Measurements from ENCODE around the gene ALK. TPM values are rescaled to one million over a fixed set of nuclear protein-coding genes. Genes with fewer than 3 reads are reported as not detected.

The ALK gene
- total RNA-seq, 1 experiment from 2014 or later = not detected

DNA sequence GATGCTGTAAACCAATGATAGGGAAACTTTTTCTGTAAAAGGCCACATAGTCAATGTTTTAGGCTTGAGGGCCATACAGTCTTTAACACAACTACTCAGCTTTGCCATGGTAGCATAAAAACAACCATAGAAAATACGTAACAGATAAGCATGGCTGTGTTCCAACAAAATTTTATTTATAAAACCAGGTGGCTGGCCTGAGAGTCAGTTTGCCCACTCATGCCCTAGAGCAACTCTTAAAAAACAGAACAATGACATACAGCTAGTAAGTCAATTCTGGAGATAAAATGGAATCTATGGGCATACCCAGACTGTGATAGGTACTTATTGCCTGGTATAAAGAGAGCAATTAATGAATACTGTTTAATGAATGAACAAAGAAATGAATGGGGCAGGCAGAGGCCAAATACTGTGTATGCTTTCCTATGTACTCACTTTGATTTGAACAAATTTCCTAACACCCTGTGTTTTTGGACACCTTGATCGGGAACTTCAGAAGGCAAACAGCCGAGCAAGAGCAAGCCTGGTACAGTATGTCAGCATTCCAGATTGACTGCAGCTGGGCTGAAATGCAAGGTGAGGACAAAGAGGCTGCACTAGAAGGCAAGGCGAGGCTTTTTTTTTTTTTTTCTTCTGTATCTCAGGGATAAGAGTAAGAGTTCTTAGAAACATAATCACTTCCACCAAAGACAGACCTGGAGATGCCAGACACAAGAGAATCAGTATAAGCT, 490.8 kb downstream of the ALK start:
- H3K14ac ChIP-seq (ENCODE audit: insufficient read depth, low read length) = no peak overlapping the region
- no peaks in the 10 kb centered on the region for H3K27me3 ChIP-seq (ENCODE audit: insufficient read depth, low read length)
- no peak overlapping the region for H2AFZ ChIP-seq (ENCODE audit: low read length)
- no CpG with 5 or more reads among the region's 4 CpGs for WGBS (ENCODE audit: extremely low coverage, insufficient read length, low lambda C conversion rate)
- H2BK5ac ChIP-seq (ENCODE audit: insufficient read length, low read length) = no peak overlapping the region
- Mint-ChIP-seq H3K36me3 (ENCODE audit: insufficient read depth in 1 of 3, low read depth in 3 of 3) (no peaks in the 10 kb centered on the region), H3K27ac (no peak overlapping the region), H3K4me3 (no peak overlapping the region), H3K4me1 (peaks cover 10 to 11% of the 10 kb centered on the region in 2 experiments), H3K27me3 (ENCODE audit: low read depth) (no peaks in the 10 kb centered on the region), H3K9me3 (no peaks in the 10 kb centered on the region)
- no peak for TF ChIP-seq CTCF (conservative IDR thresholded peaks at IDR 0.05)
- no peak overlapping the region for H4K5ac ChIP-seq (ENCODE audit: insufficient read length, low read depth, low read length)
- no peaks in the 10 kb centered on the region for H3K23me2 ChIP-seq (ENCODE audit: insufficient read length, low read depth, low read length, poor library complexity, severe bottlenecking)
- H3T11ph ChIP-seq (ENCODE audit: low read length) = no peak overlapping the region
- no peak overlapping the region for H2BK15ac ChIP-seq (ENCODE audit: low read depth, low read length)
- no peak overlapping the region for H2BK20ac ChIP-seq (ENCODE audit: low read depth, low read length, poor library complexity, severe bottlenecking)
- H2BK12ac ChIP-seq (ENCODE audit: insufficient read length, low read depth, low read length) = no peak overlapping the region
- H3K9me3 ChIP-seq (ENCODE audit: control insufficient read depth, low read depth, low read length) = no peaks in the 10 kb centered on the region
- H3K4me2 ChIP-seq (ENCODE audit: insufficient read depth, insufficient read length, low read length) = no peak overlapping the region
- no peak overlapping the region for H3K9ac ChIP-seq (ENCODE audit: extremely low read depth, insufficient read length, low read length)
- no peak overlapping the region for H4K91ac ChIP-seq (ENCODE audit: insufficient read length, low read depth, low read length)
- H3K23ac ChIP-seq (ENCODE audit: insufficient read length, low read depth, low read length) = no peak overlapping the region
- no peak overlapping the region for H3K56ac ChIP-seq (ENCODE audit: insufficient read length, low read depth, low read length)
- H3K79me2 ChIP-seq (ENCODE audit: insufficient read depth, low read length) = no peaks in the 10 kb centered on the region
- no peaks in the 10 kb centered on the region for H4K20me1 ChIP-seq (ENCODE audit: control insufficient read depth, insufficient read depth, insufficient read length)
- no peak overlapping the region for H3K4ac ChIP-seq (ENCODE audit: low read depth, low read length)
- no peak overlapping the region for H4K8ac ChIP-seq (replicated peaks; ENCODE audit: insufficient read length, low read depth, low read length)
- no peaks in the 10 kb centered on the region for H3K4me1 ChIP-seq (ENCODE audit: insufficient read depth, low read length)
- H3K79me1 ChIP-seq (ENCODE audit: insufficient read depth, low read depth, low read length, poor library complexity, severe bottlenecking) = no peaks in the 10 kb centered on the region
- no peak overlapping the region for H2AK5ac ChIP-seq (ENCODE audit: insufficient read length, low read length)
- H2BK120ac ChIP-seq (ENCODE audit: low read depth, low read length, poor library complexity, severe bottlenecking) = no peak overlapping the region
- DNase-seq = no peak
- no peak overlapping the region for H3K27ac ChIP-seq (ENCODE audit: insufficient read length, low read depth, low read length)
- no peak overlapping the region for H3K18ac ChIP-seq (ENCODE audit: insufficient read length, low read depth, low read length)
